Kidney (tissue), 14 donors: ENCODE measurements around the gene FBXO34. TPM values are rescaled to one million over a fixed set of nuclear protein-coding genes. Genes with fewer than 3 reads are reported as not detected.

Experiments used
- DNase-seq, 5 donors: peaks; one replicate each; pipeline ENCODE4 v3.0.0-alpha.2; 2013 to 2020
- FAIRE-seq: peaks from 2 replicates; lab custom pipeline; 2012; peaks lifted over from hg19 to GRCh38; lab: Jason Lieb, UNC
- H3K27ac ChIP-seq, 2 donors: one replicate each; pipeline ENCODE4 v1.7.0; 2013; ENCODE audit warnings: low read depth in 2 of 2, low read length in 2 of 2, inconsistent platforms in 1 of 2
- H3K27me3 ChIP-seq: one replicate; pipeline ENCODE4 v1.7.1; 2013; ENCODE audit warnings: low read length, inconsistent platforms; ENCODE audit not compliant: control insufficient read depth, insufficient read depth
- H3K36me3 ChIP-seq, 3 donors: one replicate each; pipeline versions ENCODE4 v1.7.0 to v1.7.1; 2013; ENCODE audit warnings: low read length in 3 of 3, control low read depth in 1 of 3, inconsistent platforms in 1 of 3; ENCODE audit not compliant: insufficient read depth in 3 of 3, control insufficient read depth in 2 of 3
- H3K4me1 ChIP-seq, 3 donors: one replicate each; pipeline versions ENCODE4 v1.7.0 to v1.7.1; 2013; ENCODE audit warnings: low read length in 3 of 3, inconsistent platforms in 1 of 3, low read depth in 1 of 3; ENCODE audit not compliant: control insufficient read depth in 2 of 3, insufficient read depth in 2 of 3
- H3K4me3 ChIP-seq, 3 donors: one replicate each; pipeline versions ENCODE4 v1.7.0 to v1.8.1; 2013; ENCODE audit warnings: low read length in 3 of 3, control low read depth in 1 of 3, inconsistent platforms in 1 of 3
- H3K9ac ChIP-seq, 3 donors: one replicate each; pipeline versions ENCODE4 v1.7.0 to v1.7.1; 2013; ENCODE audit warnings: low read length in 3 of 3, control low read depth in 1 of 3, inconsistent platforms in 1 of 3
- H3K9me3 ChIP-seq, 3 donors: one replicate each; pipeline versions ENCODE4 v1.7.0 to v1.7.1; 2013; ENCODE audit warnings: low read length in 3 of 3, control low read depth in 1 of 3, inconsistent platforms in 1 of 3; ENCODE audit not compliant: control insufficient read depth in 2 of 3, insufficient read depth in 1 of 3
- intact Hi-C: fragments of 100-400 bp; cut with DNase I; formaldehyde crosslinking; loops from one replicate; pipeline ENCODE4 v1.11.1; 2022
- polyA plus RNA-seq: library from polyadenylated mRNA; stranded (reverse); fragments of 350-450 nt; fragmentation: Illumina TruSeq; extraction: RNeasy Lipid Tissue Mini Kit (QIAGEN cat#74804); gene quantifications from one replicate; pipeline ENCODE4 v1.2.3, GENCODE V29; 2014; ENCODE audit warnings: low read depth, low replicate concordance; ENCODE audit not compliant: insufficient read depth
- total RNA-seq: library from RNA; stranded (reverse); fragmentation: NEBNext Ultra II Directional; extraction: Animal tissue kit (Norgen Biotek cat#: 25700); gene quantifications from one replicate; pipeline ENCODE4 v1.2.1, GENCODE V29; 2021
- TF ChIP-seq, protein P1 (sequence below): IDR thresholded peaks from 3 replicates; pipeline ENCODE4 v1.5.1; 2012; ENCODE audit warnings: mild to moderate bottlenecking, moderate library complexity, borderline replicate concordance; ENCODE audit not compliant: insufficient read depth; ENCODE audit errors: extremely low read depth
- donor health status: control.
- donor health status: control.
- donor health status: control.
- donor health status: control.
- donor health status: control.
- donor health status: DM: yes; HTN: yes; CAD: no.
- donor health status: Normal renal cell carcinoma (clear cell type).

The FBXO34 gene
- total and polyA plus RNA-seq, 2 donors from 2014 or later: 12.8 to 38.5 TPM

DNA sequence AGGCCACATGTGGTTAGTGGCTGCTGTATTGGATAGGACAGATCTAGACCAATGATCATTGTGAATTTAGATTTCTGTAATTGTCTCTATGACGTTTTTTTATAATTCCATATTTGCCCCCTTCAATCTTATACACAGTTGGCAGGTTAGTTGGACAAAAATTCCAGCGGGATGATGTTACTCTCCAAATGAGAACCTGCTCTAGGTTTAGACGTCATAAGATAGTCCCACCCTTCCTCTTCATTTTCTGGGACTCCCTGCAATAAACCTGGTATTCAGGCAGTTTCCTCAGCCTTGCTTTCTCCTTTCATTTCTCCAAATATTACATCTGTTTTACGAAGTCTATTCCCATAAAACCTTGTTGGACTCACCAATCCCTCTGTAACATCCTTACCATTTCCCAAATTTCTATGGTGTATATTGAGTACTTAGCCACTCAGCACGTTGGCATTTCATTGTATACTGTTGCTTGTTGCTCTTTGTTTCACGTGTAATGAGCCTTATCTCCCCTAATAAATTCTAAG is 10.2 kb downstream of the FBXO34 start:
- TF ChIP-seq, protein P1, sequence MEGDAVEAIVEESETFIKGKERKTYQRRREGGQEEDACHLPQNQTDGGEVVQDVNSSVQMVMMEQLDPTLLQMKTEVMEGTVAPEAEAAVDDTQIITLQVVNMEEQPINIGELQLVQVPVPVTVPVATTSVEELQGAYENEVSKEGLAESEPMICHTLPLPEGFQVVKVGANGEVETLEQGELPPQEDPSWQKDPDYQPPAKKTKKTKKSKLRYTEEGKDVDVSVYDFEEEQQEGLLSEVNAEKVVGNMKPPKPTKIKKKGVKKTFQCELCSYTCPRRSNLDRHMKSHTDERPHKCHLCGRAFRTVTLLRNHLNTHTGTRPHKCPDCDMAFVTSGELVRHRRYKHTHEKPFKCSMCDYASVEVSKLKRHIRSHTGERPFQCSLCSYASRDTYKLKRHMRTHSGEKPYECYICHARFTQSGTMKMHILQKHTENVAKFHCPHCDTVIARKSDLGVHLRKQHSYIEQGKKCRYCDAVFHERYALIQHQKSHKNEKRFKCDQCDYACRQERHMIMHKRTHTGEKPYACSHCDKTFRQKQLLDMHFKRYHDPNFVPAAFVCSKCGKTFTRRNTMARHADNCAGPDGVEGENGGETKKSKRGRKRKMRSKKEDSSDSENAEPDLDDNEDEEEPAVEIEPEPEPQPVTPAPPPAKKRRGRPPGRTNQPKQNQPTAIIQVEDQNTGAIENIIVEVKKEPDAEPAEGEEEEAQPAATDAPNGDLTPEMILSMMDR: no peak
- FAIRE-seq: no peak
- Histone ChIP-seq H3K4me1 (peaks cover 0 to 10% (median 3%) of the 10 kb centered on the region in 3 donors), H3K36me3 (no peaks in the 10 kb centered on the region), H3K9me3 (no peaks in the 10 kb centered on the region), H3K27me3 (no peaks in the 10 kb centered on the region), H3K27ac (no peak overlapping the region), H3K4me3 (no peak overlapping the region), H3K9ac (no peak overlapping the region)
- no peak for DNase-seq
- intact Hi-C loops: no loop called here

DNA sequence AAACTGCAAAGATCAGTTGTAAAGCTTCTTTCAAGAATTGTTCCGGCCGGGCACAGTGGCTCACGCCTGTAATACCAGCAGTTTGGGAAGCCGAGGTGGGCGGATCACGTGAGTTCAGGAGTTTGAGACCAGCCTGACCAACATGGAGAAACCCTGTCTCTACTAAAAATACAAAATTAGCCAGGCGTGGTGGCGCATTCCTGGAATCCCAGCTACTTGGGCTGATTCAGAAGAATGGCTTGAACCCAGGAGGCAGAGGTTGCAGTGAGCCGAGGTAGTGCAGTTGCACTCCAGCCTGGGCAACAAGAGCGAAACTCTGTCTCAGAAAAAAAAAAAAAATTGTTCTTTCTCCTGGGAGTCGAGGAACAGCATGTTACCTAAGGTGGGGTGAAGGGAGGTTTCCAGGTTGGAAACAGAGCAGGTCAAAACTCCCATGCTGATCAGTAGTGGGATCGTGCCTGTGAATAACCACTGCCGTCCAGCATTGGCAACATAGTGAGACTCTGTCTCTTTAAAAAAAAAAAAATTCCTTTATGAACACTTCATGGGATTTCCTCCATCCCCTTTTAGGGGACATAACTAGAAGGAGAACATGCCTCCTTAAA is 13.9 kb downstream of the FBXO34 start:
- TF ChIP-seq, protein P1: no peak
- Histone ChIP-seq H3K4me3 (peak overlapping the region in 1 of 3 donors; percentile 16), H3K36me3 (no peaks in the 10 kb centered on the region), H3K4me1 (peaks cover 0 to 11% (median 3%) of the 10 kb centered on the region in 3 donors), H3K9ac (no peak overlapping the region), H3K9me3 (no peaks in the 10 kb centered on the region), H3K27ac (peak overlapping the region in 1 of 2 donors; percentile 71), H3K27me3 (no peaks in the 10 kb centered on the region)
- intact Hi-C loops: no loop called here
- FAIRE-seq (no peak), DNase-seq (no peak)

DNA sequence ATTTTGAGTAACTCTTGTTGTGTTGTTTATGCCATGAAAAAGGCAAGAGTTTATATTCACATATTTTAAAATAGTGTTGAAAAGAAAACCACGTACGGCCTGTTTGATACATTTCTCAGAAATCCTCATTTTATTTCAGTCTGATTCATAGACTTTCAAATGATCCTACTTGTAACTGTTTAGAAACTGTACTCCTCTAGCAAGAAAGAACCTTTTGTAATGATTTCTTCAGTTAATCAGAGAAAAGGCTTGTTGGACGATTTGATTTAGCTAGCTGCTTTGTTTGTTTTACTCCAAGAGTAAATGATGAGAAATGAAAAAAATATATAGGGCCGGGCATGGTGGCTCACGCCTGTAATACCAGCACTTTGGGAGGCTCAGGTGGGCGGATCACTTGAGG is 17.2 kb downstream of the FBXO34 start:
- peaks cover 0 to 11% (median 0%) of the 10 kb centered on the region in 3 donors for H3K4me1 ChIP-seq
- H3K27me3 ChIP-seq: no peaks in the 10 kb centered on the region
- no peak for DNase-seq
- H3K36me3 ChIP-seq: no peaks in the 10 kb centered on the region
- H3K27ac ChIP-seq: no peak overlapping the region
- intact Hi-C loops: no loop called here
- H3K9me3 ChIP-seq: no peaks in the 10 kb centered on the region
- no peak overlapping the region for H3K4me3 ChIP-seq
- FAIRE-seq: no peak
- no peak overlapping the region for H3K9ac ChIP-seq
- TF ChIP-seq, protein P1: no peak
